ENCODE measurements around the gene ANXA8. TPM values are rescaled to one million over a fixed set of nuclear protein-coding genes. Genes with fewer than 3 reads are reported as not detected.

The ANXA8 gene

DNA sequence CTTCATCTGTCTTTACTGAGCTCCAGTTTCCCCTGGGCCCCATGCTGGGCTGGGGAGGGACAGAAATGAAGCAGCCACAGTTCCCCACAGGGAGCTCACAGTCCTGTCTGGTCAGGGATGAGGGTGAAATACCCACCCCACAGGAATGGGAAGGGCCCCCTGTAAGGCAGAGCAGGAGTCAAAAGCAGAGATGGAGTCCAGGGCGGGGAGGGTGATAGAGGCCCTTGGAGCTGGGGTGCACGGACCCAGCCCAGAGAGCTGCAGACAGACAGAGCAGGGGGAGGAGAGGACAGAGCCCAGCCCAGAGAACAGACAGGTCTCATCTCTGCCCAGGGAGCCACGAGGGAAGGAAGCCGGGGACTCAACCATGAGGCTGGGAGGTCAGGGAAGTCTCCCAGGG, 64.9 kb downstream of the ANXA8 start:
- Histone ChIP-seq H3K36me3 (ENCODE audit: insufficient read depth, low read length) (no peaks in the 10 kb centered on the region), H3K27me3 (ENCODE audit: control insufficient read depth, insufficient read depth, low read length) (peaks cover 27% of the 10 kb centered on the region), H3K9me3 (replicated peaks; ENCODE audit: low read length) (no peaks in the 10 kb centered on the region), H3K4me1 (ENCODE audit: control insufficient read depth, insufficient read depth, low read length) (no peaks in the 10 kb centered on the region), H3K9ac (ENCODE audit: low read depth, low read length) (no peak overlapping the region), H3K4me3 (ENCODE audit: low read length) (no peak overlapping the region), H3K4me2 (ENCODE audit: low read length) (no peak overlapping the region)

DNA sequence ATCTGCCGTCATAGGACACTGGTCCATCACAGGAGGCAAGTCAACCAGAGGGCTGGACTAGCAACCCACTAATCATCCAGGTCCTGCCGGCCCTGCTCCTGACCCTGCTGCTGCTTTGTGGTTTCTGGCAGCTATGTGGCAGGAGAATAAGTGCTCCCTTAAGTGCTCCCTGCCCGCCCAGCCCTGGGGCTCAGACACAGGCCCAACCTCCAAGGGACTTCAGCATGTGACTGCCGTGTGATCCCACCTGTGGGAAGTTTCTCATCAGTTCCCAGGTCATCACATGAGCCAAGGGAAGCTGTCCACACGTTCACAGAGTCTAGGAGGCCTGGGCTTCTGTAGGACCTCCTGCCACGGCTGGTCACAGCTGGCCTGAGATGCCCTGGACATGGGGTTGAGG, 65.6 kb downstream of the ANXA8 start:
- Histone ChIP-seq H3K4me1 (ENCODE audit: control insufficient read depth, insufficient read depth, low read length) (no peaks in the 10 kb centered on the region), H3K9me3 (replicated peaks; ENCODE audit: low read length) (no peaks in the 10 kb centered on the region), H3K36me3 (ENCODE audit: insufficient read depth, low read length) (no peaks in the 10 kb centered on the region), H3K4me3 (ENCODE audit: low read length) (no peak overlapping the region), H3K4me2 (ENCODE audit: low read length) (no peak overlapping the region), H3K27me3 (ENCODE audit: control insufficient read depth, insufficient read depth, low read length) (peaks cover 27% of the 10 kb centered on the region), H3K9ac (ENCODE audit: low read depth, low read length) (no peak overlapping the region)

Small RNAs within 50 kb of the gene (small RNA-seq; reads per million reads assigned to genes)
- gene AL591684.3: not detected
- gene RNA5SP312: not detected
